ENCODE results near the gene CYGB.

CYGB gene

GRCh38 chr17:76481071-76481655 is 56.3 kb downstream of the CYGB start:
- no peak for DNase-seq (ENCODE audit: low read depth in 2 of 2)

GRCh38 chr17:76480632-76481031 is 56.9 kb downstream of the CYGB start:
- no peak for DNase-seq (ENCODE audit: low read depth in 2 of 2)

GRCh38 chr17:76479515-76480060 is 57.9 kb downstream of the CYGB start:
- DNase-seq (ENCODE audit: low read depth in 2 of 2), result no peak

DNA sequence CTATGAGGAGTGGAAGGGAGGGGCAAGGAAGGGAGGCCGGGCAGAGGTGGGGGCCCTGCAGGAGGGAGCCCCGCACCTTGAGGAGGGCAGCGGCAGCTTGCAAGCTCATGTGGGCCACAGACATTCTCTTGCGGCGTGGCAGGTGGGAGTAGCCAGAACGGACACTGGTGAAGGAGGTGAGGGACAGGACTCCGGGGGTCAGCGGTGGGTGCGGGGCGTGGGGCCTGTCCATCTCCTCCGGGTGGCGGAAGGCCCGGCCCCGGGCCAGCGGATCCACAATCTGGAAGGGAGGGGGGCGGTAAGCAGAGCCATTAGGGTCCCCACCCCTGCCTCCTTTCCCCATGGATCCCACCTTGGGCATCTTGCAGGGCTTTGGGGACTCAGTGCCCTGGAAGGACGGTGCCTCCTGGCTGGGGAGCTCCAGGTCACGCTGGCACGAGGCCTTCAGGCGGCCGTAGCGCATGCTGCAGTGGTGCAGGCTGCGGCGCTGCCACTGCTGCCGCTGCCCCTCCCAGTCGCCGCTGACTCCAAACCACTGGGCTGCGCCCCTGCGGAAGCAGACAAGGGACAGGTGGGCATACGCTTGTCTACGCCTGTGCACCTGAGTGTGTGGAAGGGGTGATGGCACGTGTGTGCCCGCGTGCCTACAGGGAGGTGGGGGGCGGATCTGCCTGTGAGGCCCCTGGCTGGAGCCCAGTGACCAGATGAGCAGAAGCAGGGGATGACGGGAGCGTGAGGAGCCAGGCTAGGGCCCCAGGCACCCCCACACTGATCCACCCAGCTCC is 58.6 kb downstream of the CYGB start:
- DNase-seq (ENCODE audit: low read depth in 2 of 2), result no peak

DNA sequence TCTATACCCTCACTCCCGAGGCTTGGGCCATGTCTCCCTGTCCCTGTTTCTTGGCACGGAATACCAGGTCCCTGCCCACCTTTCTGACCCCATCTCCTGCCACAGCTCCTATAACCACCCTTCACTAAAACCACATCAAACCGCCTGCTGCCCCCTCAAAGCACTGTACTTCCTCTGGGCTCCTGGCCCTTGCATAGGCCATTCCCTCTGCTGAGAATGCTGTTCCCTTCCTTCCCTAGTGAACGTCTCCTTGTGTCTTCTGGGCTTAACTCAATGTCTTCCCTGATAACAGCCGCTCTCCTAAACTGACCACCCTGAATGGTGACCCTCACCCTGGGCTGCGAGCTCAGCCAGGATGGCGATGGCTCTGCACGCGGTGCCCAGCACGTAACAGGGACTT is 59.4 kb downstream of the CYGB start:
- DNase-seq (ENCODE audit: low read depth in 2 of 2), result no peak

GRCh38 chr17:76477576-76477975 is 59.9 kb downstream of the CYGB start:
- no peak for DNase-seq (ENCODE audit: low read depth in 2 of 2)
